HPDE6-E6E7 (cell line): ENCODE results near the gene RPP30.

Source experiments
- DNase-seq: peaks from one replicate; pipeline ENCODE4 v3.0.0; 2011; ENCODE audit warnings: missing footprints; ENCODE audit errors: extremely low spot score

The RPP30 gene

DNA sequence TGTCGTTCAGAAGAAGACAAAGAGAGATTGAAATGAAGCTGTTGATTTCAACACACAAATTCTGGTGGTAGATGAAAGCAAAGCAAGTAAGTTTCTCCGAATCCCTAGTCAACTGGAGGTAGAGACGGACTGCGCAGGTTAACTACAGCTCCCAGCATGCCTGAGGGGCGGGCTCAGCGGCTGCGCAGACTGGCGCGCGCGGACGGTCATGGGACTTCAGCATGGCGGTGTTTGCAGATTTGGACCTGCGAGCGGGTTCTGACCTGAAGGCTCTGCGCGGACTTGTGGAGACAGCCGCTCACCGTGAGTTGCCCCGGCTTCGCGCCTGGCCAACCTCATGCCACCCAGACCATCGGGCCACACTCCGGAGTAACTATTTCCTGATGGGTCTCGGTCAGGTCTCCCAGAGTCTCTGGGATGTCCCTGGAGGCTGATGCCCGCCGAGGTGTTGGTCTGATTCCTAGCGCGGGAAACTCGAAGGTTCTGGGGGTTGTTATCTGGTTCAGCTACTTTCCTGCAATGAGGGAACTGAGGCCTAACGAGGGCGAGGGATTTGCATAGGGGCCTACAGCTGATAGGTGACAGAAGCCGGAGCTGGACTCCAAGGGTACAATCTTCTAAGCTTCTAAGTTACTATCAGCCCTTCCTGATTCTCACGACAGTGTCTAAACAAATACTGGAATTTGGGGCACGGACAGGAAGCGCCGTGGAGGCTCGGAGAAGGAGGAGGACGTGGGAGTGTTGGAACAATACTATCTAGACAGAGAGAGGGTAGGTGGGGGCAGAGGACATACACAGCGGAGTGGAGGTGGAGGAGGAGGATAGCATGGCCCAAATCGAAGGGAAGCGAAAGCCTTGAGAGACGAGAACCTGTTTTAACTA, at the start of gene RPP30:
Gene RPP30 (plus strand): TSS at position 209 of the 882 bp plus-strand sequence. CDS start 13 bp downstream, at position 222.
- DNase-seq = peak; percentile 85

DNA sequence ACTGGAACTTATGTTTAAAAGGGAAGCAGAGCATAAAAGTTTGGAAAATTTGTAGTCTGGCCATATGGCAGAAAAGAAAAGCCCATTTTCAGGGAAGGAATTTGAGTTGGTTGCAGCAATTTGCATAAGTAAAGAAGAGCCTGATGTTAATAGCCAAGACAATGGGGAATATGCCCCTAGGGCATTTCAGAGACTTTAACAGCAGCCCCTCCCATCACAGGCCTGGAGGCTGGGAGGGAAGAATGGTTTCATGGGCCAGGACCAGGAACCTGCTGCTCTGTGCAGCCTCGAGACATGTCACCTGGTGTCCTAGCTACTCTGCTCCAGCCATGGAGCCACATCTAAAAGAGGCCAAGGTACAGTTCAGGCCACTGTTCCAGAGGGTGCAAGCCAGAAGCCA, 49.3 kb upstream of the RPP30 start:
- no peak for DNase-seq

DNA sequence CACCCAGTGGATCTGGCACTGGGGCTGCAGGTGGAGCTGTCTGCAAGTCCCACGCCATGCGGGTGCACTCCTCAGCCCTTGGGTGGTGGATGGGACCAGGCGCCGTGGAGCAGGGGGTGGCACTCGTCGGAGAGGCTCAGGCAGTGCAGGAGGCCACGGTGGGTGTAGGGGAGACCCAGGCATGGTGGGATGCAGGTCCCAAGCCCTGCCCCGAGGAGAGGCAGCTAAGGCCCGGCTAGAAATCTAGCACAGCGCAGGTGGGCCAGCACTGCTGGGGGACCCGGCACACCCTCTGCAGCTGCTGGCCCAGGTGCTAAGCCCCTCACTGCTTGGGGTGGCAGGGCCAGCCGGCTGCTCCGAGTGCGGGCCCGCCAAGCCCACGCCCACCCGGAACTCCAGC, 39.7 kb upstream of the RPP30 start:
- no peak for DNase-seq

DNA sequence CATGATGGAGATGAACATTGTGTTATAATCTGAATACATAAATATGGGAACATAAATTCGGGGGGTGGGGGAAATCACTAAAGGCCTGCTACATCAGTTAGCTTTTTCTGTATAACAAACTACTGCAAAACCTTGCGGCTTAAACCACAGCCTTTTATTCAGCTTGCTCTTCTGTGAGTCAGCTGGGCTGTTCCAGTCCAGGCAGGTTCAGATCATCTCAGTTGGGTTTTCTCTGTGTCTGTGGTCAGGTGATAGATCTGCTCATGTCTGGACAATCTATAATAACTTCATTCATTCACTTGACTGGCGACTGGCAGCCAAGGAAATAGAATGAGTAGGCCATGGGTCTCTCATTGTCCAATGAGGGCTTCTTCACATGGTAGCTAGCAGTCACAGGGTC, 37.4 kb upstream of the RPP30 start:
- peak; percentile 69 for DNase-seq

DNA sequence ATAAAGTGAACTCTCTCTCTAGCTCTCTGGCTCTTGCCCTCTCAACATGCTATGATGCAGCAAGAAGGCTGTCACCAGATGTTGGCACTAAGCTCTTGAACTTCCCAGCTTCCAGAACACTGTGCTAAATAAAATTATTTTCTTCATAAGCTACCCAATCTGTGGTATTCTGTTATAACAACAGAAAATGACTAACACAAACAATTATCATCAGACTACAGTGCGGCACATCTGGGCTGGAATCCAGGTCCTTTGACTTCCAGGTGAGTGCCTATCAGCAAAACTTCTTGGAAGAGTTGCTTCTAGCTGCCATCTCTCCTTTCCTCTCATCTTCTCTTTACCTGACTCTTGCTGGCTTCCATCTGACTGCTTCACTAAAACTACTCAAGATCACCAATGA, 34.3 kb upstream of the RPP30 start:
- DNase-seq = no peak

DNA sequence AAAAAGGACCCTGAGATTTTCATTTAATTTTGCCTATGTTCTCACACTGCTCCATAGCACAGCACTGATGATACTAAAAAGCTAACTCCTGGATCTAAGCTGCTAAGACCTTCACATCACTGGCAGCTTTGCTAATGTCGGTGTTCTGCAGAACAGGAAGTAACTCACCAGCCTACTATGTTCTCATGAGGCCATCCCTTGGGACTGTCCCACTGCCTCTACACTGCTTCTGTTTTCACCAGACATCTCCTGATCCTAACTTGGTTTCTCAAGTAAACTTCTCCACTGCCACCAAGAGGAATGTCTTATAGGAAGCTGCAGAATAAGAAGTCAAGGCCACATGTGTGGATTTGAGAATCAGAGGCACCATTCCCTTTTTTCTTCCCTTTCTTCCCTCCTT, 29.0 kb upstream of the RPP30 start:
- DNase-seq = no peak

DNA sequence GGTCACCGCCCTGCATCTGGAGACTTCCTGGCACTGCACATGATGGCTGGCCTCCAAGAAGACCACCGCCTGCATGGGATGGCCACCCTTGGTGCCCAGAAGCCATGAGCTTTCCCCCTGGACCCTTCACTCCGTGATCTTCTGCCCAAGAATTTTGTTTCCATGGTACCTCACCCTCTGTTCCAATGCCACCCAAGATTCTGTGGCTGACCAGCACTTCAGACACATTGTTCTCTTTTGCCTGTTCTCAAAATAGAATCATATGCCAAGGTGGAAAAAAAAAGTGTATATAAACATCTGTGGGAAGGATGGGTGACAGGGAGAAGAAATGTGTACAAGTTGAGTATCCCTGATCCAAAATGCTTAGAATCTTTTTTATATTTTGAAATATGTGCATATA, 26.0 kb upstream of the RPP30 start:
- DNase-seq = no peak

DNA sequence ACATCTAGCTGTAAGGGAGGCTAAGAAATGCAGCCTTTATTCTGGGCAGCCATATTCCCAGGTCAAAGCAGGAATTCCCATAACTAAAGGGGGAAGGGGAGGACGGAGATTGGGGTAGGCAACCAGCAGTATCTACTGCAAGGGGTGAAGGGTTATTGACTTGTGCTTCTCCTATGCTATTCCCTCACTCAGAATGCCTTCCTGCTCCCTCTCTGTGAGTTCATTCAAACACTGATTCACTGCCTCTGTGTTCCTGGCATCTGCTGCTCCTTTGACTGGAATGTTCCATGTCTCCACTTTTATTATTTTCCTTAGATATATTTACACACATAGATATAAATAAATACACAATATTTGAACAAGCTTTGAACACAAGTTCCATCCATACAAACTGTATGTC, 25.0 kb upstream of the RPP30 start:
- DNase-seq = no peak

DNA sequence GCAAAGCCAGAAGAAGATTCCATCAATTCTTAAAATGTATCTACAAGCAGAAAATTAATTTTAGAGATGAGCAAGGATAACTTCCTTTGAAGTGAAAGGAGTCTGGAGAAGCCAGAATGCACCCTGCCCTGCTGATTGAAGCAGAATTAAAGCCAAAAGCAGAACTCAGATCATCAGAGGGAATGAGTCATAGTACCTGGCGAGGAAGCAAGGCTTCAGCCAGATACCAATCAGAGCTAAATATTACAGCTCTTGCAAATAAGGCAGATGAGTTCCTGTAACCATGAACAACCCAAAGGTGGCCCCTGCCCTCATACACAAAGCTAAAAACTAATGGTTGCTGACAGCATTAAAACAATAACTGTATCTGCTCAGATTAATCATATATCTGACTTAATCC, 24.3 kb upstream of the RPP30 start:
- peak; percentile 49 for DNase-seq

DNA sequence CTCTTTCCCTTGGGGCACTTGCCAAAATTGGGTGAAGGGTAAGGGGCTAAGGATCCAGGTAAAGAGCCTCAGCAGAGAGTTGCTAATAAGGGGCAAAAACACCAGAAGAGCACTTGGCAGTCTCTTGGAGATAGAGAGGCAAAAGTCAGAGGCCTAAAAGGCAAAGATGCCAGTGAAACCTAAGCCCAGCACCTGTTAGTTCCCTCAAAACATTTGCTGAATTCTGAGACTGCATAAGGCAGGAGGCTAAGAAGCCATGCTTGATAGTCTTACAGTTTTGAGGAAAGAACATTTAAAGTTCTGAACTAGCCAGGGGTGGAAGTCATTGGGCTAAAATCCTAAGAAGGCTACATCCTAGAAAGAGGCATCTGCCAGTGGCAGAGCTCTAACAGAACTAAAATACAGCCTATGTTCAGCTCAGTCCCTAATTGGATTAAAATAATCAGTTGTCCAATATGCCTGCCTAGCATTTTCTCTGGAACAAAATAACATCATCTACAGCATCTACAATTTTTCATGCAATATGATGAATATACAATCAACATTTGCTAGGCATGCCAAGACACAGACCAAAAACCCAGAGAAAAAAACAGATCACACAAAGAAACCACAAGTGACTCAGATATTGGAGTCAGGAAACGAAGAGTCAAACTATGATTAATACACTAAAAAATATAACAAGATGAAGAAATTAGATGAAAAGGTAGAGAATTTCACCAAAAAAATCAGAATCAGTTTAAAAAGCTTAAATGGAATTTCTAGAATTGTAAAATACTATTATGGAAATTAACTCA, 21.6 kb upstream of the RPP30 start:
- DNase-seq = peak; percentile 41

DNA sequence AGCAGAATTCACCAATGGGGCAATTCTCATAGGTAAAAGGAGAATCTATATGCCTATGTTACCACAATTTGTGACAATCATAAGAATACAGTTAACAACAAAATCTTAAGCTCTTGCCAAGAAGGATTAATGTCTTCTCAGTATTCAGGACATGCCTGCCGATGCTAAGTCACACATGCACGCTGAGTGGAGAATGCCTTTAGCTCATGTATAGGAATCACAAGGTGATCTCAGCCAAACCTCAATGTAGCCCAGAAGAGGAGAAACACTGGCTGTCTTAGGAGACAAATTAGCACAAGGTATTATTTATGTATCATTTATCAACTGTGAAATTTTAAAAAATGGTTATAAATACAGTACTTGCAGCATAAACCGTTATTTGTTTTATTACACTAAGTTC, 16.6 kb upstream of the RPP30 start:
- DNase-seq = no peak

DNA sequence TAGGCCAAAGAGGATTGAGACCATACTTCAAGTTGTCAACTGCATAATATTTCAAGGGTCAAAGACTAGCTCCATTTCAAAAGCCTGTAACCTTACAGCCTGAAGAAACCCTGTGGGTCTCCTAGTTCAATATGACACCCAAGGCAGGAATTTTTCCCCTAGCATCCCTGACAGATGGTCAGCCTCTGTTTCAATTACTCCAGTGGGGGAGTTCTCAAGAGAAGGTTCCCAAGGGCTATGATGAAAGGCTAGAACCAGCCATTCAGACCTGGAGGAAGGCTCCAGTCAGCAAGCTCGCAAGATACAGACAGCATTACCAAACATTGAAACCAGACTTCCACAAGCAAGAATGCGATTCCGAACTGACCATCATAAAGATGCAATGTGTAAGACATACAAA, 15.5 kb upstream of the RPP30 start:
- no peak for DNase-seq

DNA sequence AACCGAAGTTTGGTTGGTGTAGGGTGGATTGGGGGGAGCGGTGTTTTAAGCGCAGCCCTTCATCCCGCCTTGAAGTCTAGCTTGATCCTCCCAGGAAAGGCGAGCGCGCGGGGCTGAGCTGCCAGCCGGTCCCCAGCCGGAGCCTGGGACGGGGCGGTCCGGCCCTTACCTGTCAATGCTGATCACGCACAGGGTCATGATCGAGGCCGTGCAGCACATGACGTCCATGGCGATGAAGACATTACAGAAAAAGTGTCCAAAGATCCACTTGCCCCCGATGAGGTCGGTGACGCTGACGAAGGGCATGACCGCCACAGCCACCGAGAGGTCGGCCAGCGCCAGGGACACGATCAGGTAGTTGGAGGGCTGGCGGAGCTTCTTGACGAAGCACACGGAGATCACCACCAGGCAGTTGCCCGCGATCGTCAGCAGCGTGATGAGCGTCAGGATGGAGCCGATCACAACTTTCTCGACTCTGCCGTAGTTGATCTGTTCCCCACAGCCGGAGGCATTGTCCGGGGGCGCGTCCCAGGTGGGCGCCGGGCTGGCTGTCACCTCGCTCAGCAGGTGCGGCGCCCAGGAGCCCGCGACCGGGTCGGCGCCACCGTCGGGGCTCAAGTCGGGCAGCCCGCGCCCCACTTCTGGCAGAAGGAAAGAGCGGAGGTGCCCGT, 14.7 kb upstream of the RPP30 start:
- no peak for DNase-seq

DNA sequence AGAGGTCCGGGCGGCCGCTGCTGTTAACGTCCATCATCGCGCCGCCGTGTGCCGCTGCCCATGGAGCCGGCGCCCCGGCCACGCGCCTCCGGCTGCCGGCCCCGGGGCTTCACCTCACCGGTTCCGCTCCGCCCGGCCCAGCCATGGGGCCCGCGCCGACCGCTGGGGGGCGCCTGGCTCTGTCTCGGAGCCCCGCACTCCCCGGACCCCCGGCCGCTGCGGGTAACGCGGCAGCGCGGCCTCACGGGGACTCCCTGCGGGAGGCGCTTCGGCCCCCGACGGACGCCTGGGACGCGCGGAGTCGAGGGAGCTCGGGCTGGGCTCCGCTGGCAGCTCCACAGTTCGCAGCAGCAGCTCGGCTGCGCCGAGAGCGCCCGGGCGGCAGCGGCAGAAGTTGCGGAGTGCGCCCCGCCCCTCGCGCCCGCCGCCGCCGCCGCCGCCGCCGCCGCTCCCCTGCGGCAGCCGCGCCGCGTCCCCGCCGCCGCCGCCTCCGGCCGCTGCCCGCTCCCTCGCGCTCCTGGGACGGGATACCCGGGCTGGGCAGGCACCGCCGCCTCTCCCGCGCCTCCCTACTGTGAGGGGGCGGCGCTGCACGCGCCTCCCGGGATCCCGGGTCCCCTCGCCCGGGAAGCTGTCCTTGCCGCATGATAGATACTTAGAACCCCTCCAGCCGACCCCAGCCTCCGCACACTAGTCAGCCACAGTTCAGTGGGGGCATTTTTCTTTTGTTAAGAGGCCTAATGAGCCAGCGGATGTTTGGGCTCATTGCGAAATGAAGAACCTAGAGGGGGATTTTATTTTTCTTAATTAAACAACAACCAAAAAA, 13.9 kb upstream of the RPP30 start, which contains the start of gene HTR7:
Gene HTR7 (minus strand): TSS at position 405 of the 826 bp plus-strand sequence. CDS start 368 bp downstream, at position 37.
- DNase-seq = no peak

DNA sequence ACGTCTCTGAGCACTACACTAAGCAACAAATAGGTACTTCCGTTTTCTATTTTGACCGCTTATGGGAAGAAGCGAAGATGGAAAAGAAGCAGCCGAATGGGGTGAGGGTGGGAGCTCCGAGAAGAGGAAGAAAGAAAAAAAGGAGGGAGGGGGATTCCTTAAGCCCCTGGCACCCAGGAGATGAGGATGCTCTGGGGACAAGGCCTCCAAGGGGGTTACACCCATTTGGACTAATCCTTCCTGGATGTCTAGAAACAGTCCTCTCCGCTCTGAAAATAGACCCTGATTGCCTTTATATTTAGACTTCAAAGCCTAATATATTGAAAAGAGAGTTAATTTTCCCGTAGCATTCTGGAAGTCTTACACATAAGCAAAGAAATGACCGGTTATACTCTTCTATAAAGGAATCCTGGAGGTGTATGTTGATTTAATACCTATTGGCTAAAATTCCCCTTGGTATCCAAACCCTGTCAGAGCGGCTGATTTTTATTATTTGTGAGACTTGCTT, 13.3 kb upstream of the RPP30 start:
- DNase-seq = no peak

DNA sequence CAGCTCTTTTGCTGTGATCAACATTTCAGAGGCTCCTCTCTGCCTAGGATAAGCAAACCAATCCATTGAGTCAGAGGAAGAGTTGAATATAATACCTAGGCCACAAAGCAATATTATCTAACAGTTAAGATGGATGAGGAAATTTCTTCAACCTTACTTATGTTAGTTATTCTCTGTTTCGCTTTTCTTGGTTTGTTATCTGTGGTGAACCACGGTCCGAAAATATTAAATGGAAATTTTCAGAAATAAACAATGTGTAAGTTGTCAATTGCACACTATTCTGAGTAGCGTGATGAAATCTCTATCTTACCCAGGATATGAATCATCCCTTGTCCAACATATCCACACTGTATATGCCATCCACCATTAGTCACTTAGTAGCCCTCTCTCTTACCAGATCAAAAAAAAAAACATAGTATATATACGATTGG, 12.4 kb upstream of the RPP30 start:
- DNase-seq = no peak

DNA sequence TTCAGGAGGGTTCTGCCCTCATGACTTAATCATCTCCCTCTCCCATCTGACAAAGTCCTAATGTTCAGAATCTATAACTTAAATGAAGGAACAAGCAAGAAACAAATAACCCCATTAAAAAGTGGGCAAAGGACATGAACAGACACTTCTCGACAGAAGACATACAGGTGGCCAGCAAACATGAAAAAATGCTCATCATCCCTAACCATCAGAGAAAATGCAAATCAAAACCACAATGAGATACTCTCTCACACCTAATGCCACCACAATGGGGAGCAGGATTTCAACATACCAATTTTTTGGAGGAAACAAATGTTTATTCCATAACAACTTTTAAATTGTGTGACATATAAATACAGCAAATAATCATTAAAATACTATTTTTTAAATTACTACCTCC, 11.0 kb upstream of the RPP30 start:
- DNase-seq = no peak

DNA sequence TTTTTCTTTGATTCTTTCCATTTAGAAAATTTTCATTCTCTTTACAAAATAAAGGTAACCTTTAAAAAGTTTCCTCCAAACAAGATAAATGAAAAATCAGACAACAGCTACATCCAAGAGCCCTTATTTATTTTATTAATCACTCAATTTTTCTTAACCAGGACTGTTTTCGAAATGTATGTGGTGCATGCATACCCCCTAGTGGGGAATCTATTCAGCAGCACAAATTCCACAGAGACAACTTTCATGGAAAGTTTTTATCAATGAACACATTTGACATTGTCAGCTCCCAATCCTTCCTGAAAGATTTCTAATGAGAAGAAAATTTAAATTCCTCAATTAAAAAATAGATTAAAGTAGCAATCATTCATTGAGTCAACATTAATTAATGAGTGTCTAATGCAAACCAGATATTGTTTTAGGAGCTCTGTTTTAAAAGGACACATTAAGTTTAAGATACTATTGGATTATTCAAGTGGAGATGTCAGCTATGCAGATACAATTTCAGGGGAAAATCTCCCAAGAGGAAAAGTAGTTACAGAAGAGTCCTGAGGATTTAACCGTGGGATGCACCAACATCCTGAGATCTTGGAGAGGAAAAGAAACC, 8.8 kb upstream of the RPP30 start:
- DNase-seq = no peak

DNA sequence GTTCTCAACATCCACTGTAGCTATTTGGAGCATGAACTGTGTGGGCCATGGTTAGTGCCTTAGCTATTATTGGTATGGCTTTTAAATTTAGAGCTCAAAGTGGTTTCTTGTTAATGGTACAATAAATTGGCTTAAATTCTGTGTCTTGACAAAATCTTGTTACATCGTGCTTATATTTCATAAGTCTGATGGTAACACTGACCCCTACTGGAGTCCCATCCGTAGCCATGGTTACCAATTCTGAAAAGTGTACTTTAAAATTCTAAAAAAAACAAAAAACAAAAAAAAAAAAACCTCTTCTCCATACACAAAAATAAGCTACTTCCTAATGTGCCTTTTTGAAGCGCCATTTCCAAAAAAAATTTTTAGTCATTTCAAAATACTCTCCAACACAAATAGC, 6.4 kb upstream of the RPP30 start:
- DNase-seq = no peak

DNA sequence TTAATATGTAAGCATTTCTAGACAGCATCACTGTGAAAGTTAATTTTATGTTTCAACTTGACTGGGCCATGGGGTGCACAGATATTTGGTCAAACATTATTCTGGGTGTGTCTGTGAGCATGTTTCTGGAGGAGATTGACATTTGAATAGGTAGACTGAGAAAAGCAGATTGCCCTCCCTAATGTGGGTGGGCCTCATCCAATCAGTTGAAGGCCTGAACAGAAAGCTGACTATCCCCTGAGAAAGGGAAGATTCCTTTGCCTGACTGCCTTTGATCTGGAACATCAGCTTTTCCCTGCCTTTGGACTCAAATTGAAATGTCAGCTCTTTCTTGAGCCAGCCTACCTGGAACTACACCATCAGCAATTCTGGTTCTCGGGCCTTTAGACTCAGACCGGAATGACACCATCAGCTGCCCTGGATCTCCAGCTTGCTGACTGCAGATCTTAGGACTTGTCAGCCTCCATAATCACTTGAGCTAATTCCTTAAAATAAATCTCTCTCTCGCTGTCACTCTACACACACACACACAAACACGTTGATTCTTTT, 5.7 kb upstream of the RPP30 start:
- DNase-seq = no peak
